Measurements from ENCODE around the gene MUC4. TPM values are rescaled to one million over a fixed set of nuclear protein-coding genes. Genes with fewer than 3 reads are reported as not detected.
"Not testable (repeated sequence)": the region's sequence is repeated elsewhere in the genome, so short reads cannot be mapped to it uniquely, and the experiment has no call there.

Gene MUC4
- total and polyA plus RNA-seq, 12 donors = 0.03 to 0.17 (median 0.09) TPM; not detected in 6

- intact Hi-C loops (cut with DNase I) = no loop called here
- no peaks in the 10 kb centered on the region for H3K4me1 ChIP-seq (replicated peaks in 1 of 2)
- H3K27ac ChIP-seq = no peak overlapping the region
- DNase-seq = peak in 2 of 7 donors; percentile 27 to 51
- no peaks in the 10 kb centered on the region for H3K27me3 ChIP-seq
- H3K4me3 ChIP-seq = no peak overlapping the region
- H3K9me3 ChIP-seq (replicated peaks in 1 of 3) = no peaks in the 10 kb centered on the region
- TF ChIP-seq POLR2A (IDR thresholded peaks at IDR 0.05) (no peak), CTCF (IDR thresholded peaks at IDR 0.05) (no peak)
- H3K36me3 ChIP-seq (replicated peaks in 1 of 2) = peaks cover 0 to 17% of the 10 kb centered on the region in 2 donors
- 81 to 93% (median 84%) methylated on average over 14 of the region's 14 CpGs for WGBS, 4 donors
Observed at GRCh38 chr3:195715583-195716266, 96.0 kb downstream of the MUC4 start.

DNA sequence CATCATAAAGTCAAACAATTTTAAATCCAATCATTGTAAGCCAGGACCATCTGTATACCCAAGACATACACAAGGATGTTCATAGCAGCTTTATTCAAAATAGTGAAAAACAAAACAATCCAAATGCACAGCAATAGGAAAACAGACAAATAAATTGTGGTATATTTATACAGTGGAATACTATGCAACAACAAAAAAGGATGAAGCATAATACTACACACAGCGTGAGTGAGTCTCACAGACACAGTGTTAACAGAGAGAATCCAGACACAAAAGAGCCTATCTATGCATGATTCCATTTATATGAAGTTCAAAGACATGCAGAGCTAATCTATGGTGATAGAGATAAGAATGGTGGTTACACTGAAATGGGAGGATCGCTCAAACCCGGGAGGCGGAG lies 96.6 kb downstream of the MUC4 start:
- Histone ChIP-seq H3K9me3 (replicated peaks in 1 of 3) (no peaks in the 10 kb centered on the region), H3K36me3 (replicated peaks in 1 of 2) (peaks cover 0 to 17% of the 10 kb centered on the region in 2 donors), H3K4me1 (replicated peaks in 1 of 2) (no peaks in the 10 kb centered on the region), H3K27me3 (no peaks in the 10 kb centered on the region), H3K4me3 (no peak overlapping the region), H3K27ac (no peak overlapping the region)
- intact Hi-C loops (cut with DNase I) = no loop called here
- TF ChIP-seq POLR2A (IDR thresholded peaks at IDR 0.05) (no peak), CTCF (IDR thresholded peaks at IDR 0.05) (no peak)
- WGBS, 4 donors = 67 to 100% (median 70%) methylated on average over 4 of the region's 4 CpGs
- DNase-seq = no peak

GRCh38 chr3:195714380-195715011 lies 97.2 kb downstream of the MUC4 start:
- no peak overlapping the region for H3K4me3 ChIP-seq
- intact Hi-C loops (cut with DNase I) = no loop called here
- no peak for TF ChIP-seq CTCF (IDR thresholded peaks at IDR 0.05)
- no peak for DNase-seq
- WGBS, 4 donors = 81 to 92% (median 91%) methylated on average over 6 of the region's 6 CpGs
- no peaks in the 10 kb centered on the region for H3K4me1 ChIP-seq (replicated peaks in 1 of 2)
- H3K9me3 ChIP-seq (replicated peaks in 1 of 3) = no peaks in the 10 kb centered on the region
- no peak overlapping the region for H3K27ac ChIP-seq
- peaks cover 0 to 17% of the 10 kb centered on the region in 2 donors for H3K36me3 ChIP-seq (replicated peaks in 1 of 2)
- H3K27me3 ChIP-seq = no peaks in the 10 kb centered on the region

- peaks cover 0 to 22% of the 10 kb centered on the region in 2 donors for H3K36me3 ChIP-seq (replicated peaks in 1 of 2)
- H3K27ac ChIP-seq; intact Hi-C loops (cut with DNase I); H3K27me3 ChIP-seq; H3K9me3 ChIP-seq (replicated peaks in 1 of 3); H3K4me1 ChIP-seq (replicated peaks in 1 of 2); H3K4me3 ChIP-seq; DNase-seq: not testable (repeated sequence)
- WGBS, 4 donors = 27 to 41% (median 29%) methylated on average over 8 of the region's 9 CpGs; no CpG with 5 or more reads in 1 of the 4 donors
Observed at GRCh38 chr3:195713150-195713549, 98.6 kb downstream of the MUC4 start.

DNA sequence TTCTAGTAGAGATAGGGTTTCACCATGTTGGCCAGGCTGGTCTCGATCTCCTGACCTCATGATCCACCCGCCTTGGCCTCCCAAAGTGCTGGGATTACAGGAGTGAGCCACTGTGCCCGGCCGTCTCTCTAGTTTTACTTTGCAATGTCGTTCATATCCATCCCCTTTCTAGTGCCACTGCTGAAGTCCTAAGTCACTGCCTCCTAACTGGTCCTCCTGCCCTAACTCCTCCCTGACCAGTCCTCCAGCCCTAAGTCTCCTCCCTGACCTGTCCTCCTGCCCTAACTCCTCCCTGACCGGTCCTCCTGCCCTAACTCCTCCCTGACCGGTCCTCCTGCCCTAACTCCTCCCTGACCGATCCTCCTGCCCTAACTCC lies 99.2 kb downstream of the MUC4 start:
- H3K4me3 ChIP-seq; H3K4me1 ChIP-seq (replicated peaks in 1 of 2); DNase-seq; intact Hi-C loops (cut with DNase I); H3K9me3 ChIP-seq (replicated peaks in 1 of 3); H3K27ac ChIP-seq; H3K27me3 ChIP-seq: not testable (repeated sequence)
- peaks cover 0 to 22% of the 10 kb centered on the region in 2 donors for H3K36me3 ChIP-seq (replicated peaks in 1 of 2)
- WGBS, 4 donors = 76 to 92% (median 82%) methylated on average over 6 to 8 of the region's 8 CpGs
